SIG-M5 treated with dmso at 0.1 percent for 504 hours (cell line): Measurements from ENCODE around the gene CRTC2.

ENCODE experiments used
- DNase-seq: peaks from one replicate; lab custom pipeline; 2025; ENCODE audit not compliant: unreplicated experiment; lab: John Stamatoyannopoulos, UW

Gene CRTC2

DNA sequence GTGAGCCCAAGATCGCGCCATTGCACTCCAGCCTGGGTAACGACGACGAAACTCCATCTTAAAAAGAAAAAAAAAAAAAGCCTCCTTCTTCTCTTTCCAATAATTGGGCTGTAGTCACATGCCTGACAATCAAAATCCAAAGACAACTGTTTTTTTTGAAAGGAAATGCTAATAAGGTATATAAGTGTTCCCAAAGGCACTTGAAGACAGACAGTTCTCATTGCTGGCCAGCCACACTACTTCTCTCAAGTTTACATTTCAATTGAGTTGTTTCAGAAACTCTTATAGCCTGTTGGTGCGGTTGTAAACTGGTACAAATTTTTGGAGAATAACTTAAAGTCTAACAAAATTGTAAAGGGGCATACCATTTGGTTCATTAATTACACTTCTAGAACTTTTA lies 58.9 kb downstream of the CRTC2 start:
- DNase-seq = no peak
